Neural cell (in vitro differentiated cells): ENCODE data around the gene ATXN10.

Source experiments
- CTCF ChIP-seq: fragments of 450-650 bp; IDR thresholded peaks from 2 replicates; pipeline ENCODE4 v1.5.1; 2014; ENCODE audit warnings: antibody characterized with exemption, mild to moderate bottlenecking, moderate library complexity; ENCODE audit not compliant: poor library complexity, severe bottlenecking
- EZH2 ChIP-seq: fragments of 200-600, 300-800 bp; shearing (Covaris generic), sonication (generic); IDR thresholded peaks from 2 replicates; pipeline ENCODE4 v1.6.1; 2014; ENCODE audit warnings: antibody characterized with exemption, low read length, borderline replicate concordance, mild to moderate bottlenecking; ENCODE audit not compliant: insufficient read depth, poor library complexity, severe bottlenecking
- POLR2AphosphoS5 ChIP-seq: IDR thresholded peaks from 2 replicates; pipeline ENCODE4 v1.6.1; 2012

- TF ChIP-seq EZH2 (no peak), CTCF (no peak), POLR2AphosphoS5 (no peak)
Measured at GRCh38 chr22:45855961-45856360, 184.3 kb downstream of the ATXN10 start.
